OCI-LY3 (cell line): Measurements from ENCODE around the gene AOAH.
"Not testable (repeated sequence)": the region's sequence is repeated elsewhere in the genome, so short reads cannot be mapped to it uniquely, and the experiment has no call there.

ENCODE experiments used
- H2AFZ ChIP-seq: fragments of 200-600, 300-600 bp; shearing (Covaris generic); 2 replicates; pipeline ENCODE4 v1.6.0; 2014; ENCODE audit warnings: antibody characterized with exemption, low read depth, low read length
- H3K27ac ChIP-seq: fragments of 200-600, 300-600 bp; sonication (generic); 2 replicates; pipeline ENCODE4 v1.5.1; 2014; ENCODE audit warnings: mild to moderate bottlenecking, low read length, moderate library complexity, mixed read lengths
- H3K27me3 ChIP-seq: fragments of 200-600, 300-600 bp; sonication (generic); 2 replicates; pipeline ENCODE4 v1.6.1; 2014; ENCODE audit warnings: low read depth, low read length, mixed read lengths
- H3K36me3 ChIP-seq: fragments of 200-600, 300-600 bp; sonication (generic); replicated peaks from 2 replicates; pipeline ENCODE3; 2014; ENCODE audit warnings: low read depth, low read length, mixed read lengths
- H3K4me1 ChIP-seq: fragments of 300-600, 200-600 bp; sonication (generic); 2 replicates; pipeline ENCODE4 v1.6.1; 2014; ENCODE audit warnings: low read length, mixed read lengths
- H3K4me2 ChIP-seq: fragments of 200-600, 300-600 bp; sonication (generic); 2 replicates; pipeline ENCODE4 v1.6.1; 2014; ENCODE audit warnings: low read length, mixed read lengths
- H3K4me3 ChIP-seq: fragments of 300-600, 200-600 bp; sonication (generic); 2 replicates; pipeline ENCODE4 v1.5.1; 2014; ENCODE audit warnings: antibody characterized with exemption, mild to moderate bottlenecking, low read length, moderate library complexity
- H3K79me2 ChIP-seq: fragments of 300-600, 200-600 bp; shearing (Covaris generic); 2 replicates; pipeline ENCODE4 v1.6.1; 2014; ENCODE audit warnings: mild to moderate bottlenecking, low read length, mixed read lengths
- H3K9ac ChIP-seq: fragments of 300-600, 200-600 bp; shearing (Covaris generic); 2 replicates; pipeline ENCODE4 v1.6.0; 2014; ENCODE audit warnings: mild to moderate bottlenecking, low read length, moderate library complexity
- H3K9me3 ChIP-seq: fragments of 200-600, 300-600 bp; shearing (Covaris generic); 2 replicates; pipeline ENCODE4 v1.6.1; 2014; ENCODE audit warnings: low read length, mixed read lengths; ENCODE audit not compliant: insufficient read depth
- H4K20me1 ChIP-seq: fragments of 200-600, 300-600 bp; sonication (generic); 2 replicates; pipeline ENCODE4 v1.6.1; 2016; ENCODE audit warnings: low read length, mixed read lengths; ENCODE audit not compliant: insufficient read depth
- CTCF ChIP-seq: fragments of 200-600, 300-600 bp; sonication (generic); IDR thresholded peaks from 2 replicates; pipeline ENCODE4 v1.5.1; 2014; ENCODE audit warnings: antibody characterized with exemption, low read length, low read depth
- EZH2phosphoT487 ChIP-seq: fragments of 200-600 bp; shearing (Covaris generic); IDR thresholded peaks from 2 replicates; pipeline ENCODE4 v1.6.1; 2018; ENCODE audit warnings: antibody characterized with exemption, mixed run types, low read depth

Gene AOAH

GRCh38 chr7:36487756-36488336 lies 236.4 kb downstream of the AOAH start:
- Histone ChIP-seq H3K4me3 (no peak overlapping the region), H3K4me2 (no peak overlapping the region), H4K20me1 (no peaks in the 10 kb centered on the region), H3K9me3 (no peaks in the 10 kb centered on the region), H3K9ac (no peak overlapping the region), H3K27ac (no peak overlapping the region), H3K79me2 (no peaks in the 10 kb centered on the region), H3K36me3 (no peaks in the 10 kb centered on the region), H2AFZ (no peak overlapping the region), H3K27me3 (peaks cover 44% of the 10 kb centered on the region), H3K4me1 (0 out of 2 replicates have a peak, but pooled peaks cover 2% of the 10 kb centered on the region)
- TF ChIP-seq CTCF = peak; percentile 88
- no peak for TF ChIP-seq EZH2phosphoT487

- H3K4me1 ChIP-seq = 0 out of 2 replicates have a peak, but pooled peaks cover 2% of the 10 kb centered on the region
- no peaks in the 10 kb centered on the region for H4K20me1 ChIP-seq
- H3K27me3 ChIP-seq = peaks cover 37% of the 10 kb centered on the region
- H3K9ac ChIP-seq = no peak overlapping the region
- no peak overlapping the region for H3K27ac ChIP-seq
- H3K4me2 ChIP-seq = no peak overlapping the region
- no peaks in the 10 kb centered on the region for H3K79me2 ChIP-seq
- no peaks in the 10 kb centered on the region for H3K36me3 ChIP-seq
- no peak for TF ChIP-seq EZH2phosphoT487
- H3K4me3 ChIP-seq = no peak overlapping the region
- H3K9me3 ChIP-seq = no peaks in the 10 kb centered on the region
- no peak overlapping the region for H2AFZ ChIP-seq
Observed at GRCh38 chr7:36486336-36486735, 238.0 kb downstream of the AOAH start.

- no peaks in the 10 kb centered on the region for H3K9me3 ChIP-seq
- H3K36me3 ChIP-seq = no peaks in the 10 kb centered on the region
- H3K27me3 ChIP-seq = peaks cover 23% of the 10 kb centered on the region
- no peak overlapping the region for H2AFZ ChIP-seq
- H3K4me3 ChIP-seq = no peak overlapping the region
- no peak overlapping the region for H3K27ac ChIP-seq
- H3K4me1 ChIP-seq = 0 out of 2 replicates have a peak, but pooled peaks cover 2% of the 10 kb centered on the region
- no peaks in the 10 kb centered on the region for H3K79me2 ChIP-seq
- no peaks in the 10 kb centered on the region for H4K20me1 ChIP-seq
- no peak overlapping the region for H3K4me2 ChIP-seq
- no peak overlapping the region for H3K9ac ChIP-seq
- TF ChIP-seq CTCF (no peak), EZH2phosphoT487 (no peak)
Observed at GRCh38 chr7:36484265-36484664, 240.0 kb downstream of the AOAH start.

- peaks cover 21% of the 10 kb centered on the region for H3K27me3 ChIP-seq
- H3K36me3 ChIP-seq, H3K9me3 ChIP-seq, H2AFZ ChIP-seq, H3K27ac ChIP-seq, H4K20me1 ChIP-seq, H3K4me2 ChIP-seq, H3K9ac ChIP-seq, H3K4me1 ChIP-seq, H3K4me3 ChIP-seq, H3K79me2 ChIP-seq: not testable (repeated sequence)
Observed at GRCh38 chr7:36483853-36484252, 240.4 kb downstream of the AOAH start.

GRCh38 chr7:36478745-36479144 lies 245.5 kb downstream of the AOAH start:
- no peak for TF ChIP-seq EZH2phosphoT487
- no peak for TF ChIP-seq CTCF
- Histone ChIP-seq H3K4me2 (no peak overlapping the region), H3K79me2 (no peaks in the 10 kb centered on the region), H3K27ac (no peak overlapping the region), H3K36me3 (no peaks in the 10 kb centered on the region), H3K27me3 (peaks cover 7% of the 10 kb centered on the region; the same call in 1 of the 2 replicates), H3K4me1 (peaks cover 6% of the 10 kb centered on the region), H3K9ac (no peak overlapping the region), H3K9me3 (no peaks in the 10 kb centered on the region), H3K4me3 (no peak overlapping the region), H4K20me1 (no peaks in the 10 kb centered on the region), H2AFZ (no peak overlapping the region)
